Liver (tissue), 9 donors: Measurements from ENCODE around the gene ACTN1. TPM values are rescaled to one million over a fixed set of nuclear protein-coding genes. Genes with fewer than 3 reads are reported as not detected.
A peak's percentile ranks its signal among the peaks of the same experiment; 100 is the strongest.

Experiments used
- DNase-seq: peaks from one replicate; pipeline ENCODE4 v3.0.0-alpha.2; 2017; ENCODE audit warnings: low spot score
- H3K27ac ChIP-seq, 2 donors: one replicate each; pipeline ENCODE4 v1.7.0; 2013; ENCODE audit warnings: inconsistent platforms in 2 of 2, low read length in 2 of 2, control low read depth in 1 of 2, low read depth in 1 of 2, mild to moderate bottlenecking in 1 of 2
- H3K27me3 ChIP-seq, 4 donors: one replicate each; pipeline versions ENCODE4 v1.6.1 to v1.7.0; 2013; ENCODE audit warnings: low read length in 3 of 4, inconsistent platforms in 1 of 4, mild to moderate bottlenecking in 1 of 4, moderate library complexity in 1 of 4; ENCODE audit not compliant: control insufficient read depth in 4 of 4, insufficient read depth in 4 of 4
- H3K36me3 ChIP-seq, 4 donors: one replicate each; pipeline versions ENCODE4 v1.6.1 to v1.7.0; 2013; ENCODE audit warnings: low read length in 3 of 4, mild to moderate bottlenecking in 3 of 4, low read depth in 1 of 4, moderate library complexity in 1 of 4; ENCODE audit not compliant: control insufficient read depth in 4 of 4, insufficient read depth in 3 of 4
- H3K4me1 ChIP-seq, 4 donors: one replicate each; pipeline versions ENCODE4 v1.6.1 to v1.7.0; 2013; ENCODE audit warnings: low read length in 3 of 4, mild to moderate bottlenecking in 3 of 4, moderate library complexity in 1 of 4; ENCODE audit not compliant: control insufficient read depth in 4 of 4, insufficient read depth in 4 of 4
- H3K4me3 ChIP-seq, 3 donors: one replicate each; pipeline versions ENCODE4 v1.6.1 to v1.7.0; 2013; ENCODE audit warnings: low read length in 3 of 3, control low read depth in 1 of 3, low read depth in 1 of 3, mild to moderate bottlenecking in 1 of 3
- H3K9ac ChIP-seq, 2 donors: one replicate each; pipeline ENCODE4 v1.7.0; 2013; ENCODE audit warnings: low read length in 2 of 2, mild to moderate bottlenecking in 2 of 2, moderate library complexity in 2 of 2, control low read depth in 1 of 2, low read depth in 1 of 2
- H3K9me3 ChIP-seq, 4 donors: one replicate each; pipeline versions ENCODE4 v1.6.1 to v1.7.0; 2013; ENCODE audit warnings: low read length in 3 of 4; ENCODE audit not compliant: control insufficient read depth in 4 of 4
- CTCF ChIP-seq: fragments of 150-350 bp; IDR thresholded peaks from 2 replicates; pipeline ENCODE4 v1.5.1; 2017; ENCODE audit warnings: improper control_type of control experiment, low read depth, low read length; ENCODE audit not compliant: missing input control
- EGR1 ChIP-seq, 2 donors: IDR thresholded peaks; 2 replicates each; pipeline ENCODE4 v1.6.1; 2016 to 2018; ENCODE audit warnings: antibody characterized with exemption in 2 of 2, low read depth in 2 of 2
- FOXA1 ChIP-seq: IDR thresholded peaks from 2 replicates; pipeline ENCODE4 v1.6.1; 2016; ENCODE audit warnings: antibody characterized with exemption
- FOXA2 ChIP-seq: IDR thresholded peaks from 2 replicates; pipeline ENCODE4 v1.6.1; 2016; ENCODE audit warnings: antibody characterized with exemption
- GABPA ChIP-seq, 2 donors: IDR thresholded peaks in 1 of 2; conservative IDR thresholded peaks in 1 of 2; 2 replicates each; pipeline ENCODE4 v1.6.1; 2016; ENCODE audit warnings: antibody characterized with exemption in 2 of 2, mild to moderate bottlenecking in 1 of 2, moderate library complexity in 1 of 2
- HNF4A ChIP-seq, 2 donors: conservative IDR thresholded peaks; 2 replicates each; pipeline ENCODE4 v1.6.1; 2016; ENCODE audit warnings: antibody characterized with exemption in 2 of 2, mild to moderate bottlenecking in 2 of 2
- HNF4G ChIP-seq: IDR thresholded peaks from 2 replicates; pipeline ENCODE4 v1.6.1; 2016; ENCODE audit warnings: antibody characterized with exemption
- MAX ChIP-seq: IDR thresholded peaks from 2 replicates; pipeline ENCODE4 v1.6.1; 2016; ENCODE audit warnings: antibody characterized with exemption
- NR2F2 ChIP-seq: IDR thresholded peaks from 2 replicates; pipeline ENCODE4 v1.6.1; 2016; ENCODE audit warnings: antibody characterized with exemption
- RAD21 ChIP-seq, 2 donors: IDR thresholded peaks; 2 replicates each; pipeline ENCODE4 v1.6.1; 2016; ENCODE audit warnings: antibody characterized with exemption in 2 of 2, mild to moderate bottlenecking in 2 of 2
- RXRA ChIP-seq, 2 donors: IDR thresholded peaks; 2 replicates each; pipeline ENCODE4 v1.6.1; 2017 to 2018; ENCODE audit warnings: antibody characterized with exemption in 2 of 2, mild to moderate bottlenecking in 1 of 2
- SP1 ChIP-seq: IDR thresholded peaks from 2 replicates; pipeline ENCODE4 v1.6.1; 2018; ENCODE audit warnings: antibody characterized with exemption, mild to moderate bottlenecking
- TAF1 ChIP-seq: conservative IDR thresholded peaks from 2 replicates; pipeline ENCODE4 v1.6.1; 2016; ENCODE audit warnings: antibody characterized with exemption, mild to moderate bottlenecking
- YY1 ChIP-seq: IDR thresholded peaks from 2 replicates; pipeline ENCODE4 v1.6.1; 2016; ENCODE audit warnings: antibody characterized with exemption, mild to moderate bottlenecking
- ZBTB33 ChIP-seq: IDR thresholded peaks from 2 replicates; pipeline ENCODE4 v1.6.1; 2016; ENCODE audit warnings: antibody characterized with exemption
- polyA plus RNA-seq, 2 donors: library from polyadenylated mRNA; stranded (reverse) in 1 of 2; unstranded in 1 of 2; fragments of 200-250 nt in 1 of 2; fragments of >200 nt in 1 of 2; fragmentation: Nextera tagmentation in 1 of 2; extraction: Ambion mirVana in 1 of 2; gene quantifications; one replicate each; pipeline versions ENCODE4 v1.2.1 to v1.2.3, GENCODE V29; 2013 to 2015
- total RNA-seq, 2 donors: library from RNA; depleted of rRNA; stranded (reverse); fragments of >200 nt; gene quantifications; one replicate each; pipeline ENCODE4 v1.2.3, GENCODE V29; 2014
- TF ChIP-seq, protein P1 (sequence below): IDR thresholded peaks from 2 replicates; pipeline ENCODE4 v1.6.1; 2016; ENCODE audit warnings: antibody characterized with exemption
- TF ChIP-seq, protein P2 (sequence below): IDR thresholded peaks from 2 replicates; pipeline ENCODE4 v1.6.1; 2016; ENCODE audit warnings: antibody characterized with exemption, mild to moderate bottlenecking
- donor health status: healthy.
- donor health status: healthy.
- donor health status: healthy.
- donor health status: healthy.
- donor health status: healthy.

Gene ACTN1
- total and polyA plus RNA-seq, 4 donors: 36.2 to 100 (median 63.1) TPM

- H3K9ac ChIP-seq: no peak overlapping the region
- no peaks in the 10 kb centered on the region for H3K27me3 ChIP-seq
- H3K4me1 ChIP-seq: peaks cover 17 to 52% (median 45%) of the 10 kb centered on the region in 4 donors
Observed at GRCh38 chr14:68965261-68965761, 13.8 kb downstream of the ACTN1 start.

More at GRCh38 chr14:68965261-68965761, 13.8 kb downstream of the ACTN1 start:
- Histone ChIP-seq H3K4me3 (no peak overlapping the region), H3K36me3 (no peaks in the 10 kb centered on the region), H3K9me3 (no peaks in the 10 kb centered on the region), H3K27ac (peak overlapping the region; percentile 5 to 25)
- TF ChIP-seq MAX: no peak
- no peak for TF ChIP-seq SP1
- TF ChIP-seq YY1: no peak
- TF ChIP-seq FOXA1: no peak
- peak in 1 of 2 donors; percentile 25 for TF ChIP-seq HNF4A (conservative IDR thresholded peaks at IDR 0.05)
- TF ChIP-seq FOXA2: no peak
- TF ChIP-seq EGR1 (IDR thresholded peaks at IDR 0.05; ENCODE audit: low read depth in 2 of 2): no peak
- TF ChIP-seq TAF1: no peak
- TF ChIP-seq RAD21 (IDR thresholded peaks at IDR 0.05): no peak
- TF ChIP-seq, protein P1, sequence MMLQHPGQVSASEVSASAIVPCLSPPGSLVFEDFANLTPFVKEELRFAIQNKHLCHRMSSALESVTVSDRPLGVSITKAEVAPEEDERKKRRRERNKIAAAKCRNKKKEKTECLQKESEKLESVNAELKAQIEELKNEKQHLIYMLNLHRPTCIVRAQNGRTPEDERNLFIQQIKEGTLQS: no peak
- TF ChIP-seq RXRA (IDR thresholded peaks at IDR 0.05): peak in 1 of 2 donors; percentile 21
- TF ChIP-seq ZBTB33: no peak
- TF ChIP-seq NR2F2: no peak
- TF ChIP-seq GABPA (IDR thresholded peaks at IDR 0.05 in 1 of 2, conservative IDR thresholded peaks at IDR 0.05 in 1 of 2): no peak
- TF ChIP-seq, protein P2, sequence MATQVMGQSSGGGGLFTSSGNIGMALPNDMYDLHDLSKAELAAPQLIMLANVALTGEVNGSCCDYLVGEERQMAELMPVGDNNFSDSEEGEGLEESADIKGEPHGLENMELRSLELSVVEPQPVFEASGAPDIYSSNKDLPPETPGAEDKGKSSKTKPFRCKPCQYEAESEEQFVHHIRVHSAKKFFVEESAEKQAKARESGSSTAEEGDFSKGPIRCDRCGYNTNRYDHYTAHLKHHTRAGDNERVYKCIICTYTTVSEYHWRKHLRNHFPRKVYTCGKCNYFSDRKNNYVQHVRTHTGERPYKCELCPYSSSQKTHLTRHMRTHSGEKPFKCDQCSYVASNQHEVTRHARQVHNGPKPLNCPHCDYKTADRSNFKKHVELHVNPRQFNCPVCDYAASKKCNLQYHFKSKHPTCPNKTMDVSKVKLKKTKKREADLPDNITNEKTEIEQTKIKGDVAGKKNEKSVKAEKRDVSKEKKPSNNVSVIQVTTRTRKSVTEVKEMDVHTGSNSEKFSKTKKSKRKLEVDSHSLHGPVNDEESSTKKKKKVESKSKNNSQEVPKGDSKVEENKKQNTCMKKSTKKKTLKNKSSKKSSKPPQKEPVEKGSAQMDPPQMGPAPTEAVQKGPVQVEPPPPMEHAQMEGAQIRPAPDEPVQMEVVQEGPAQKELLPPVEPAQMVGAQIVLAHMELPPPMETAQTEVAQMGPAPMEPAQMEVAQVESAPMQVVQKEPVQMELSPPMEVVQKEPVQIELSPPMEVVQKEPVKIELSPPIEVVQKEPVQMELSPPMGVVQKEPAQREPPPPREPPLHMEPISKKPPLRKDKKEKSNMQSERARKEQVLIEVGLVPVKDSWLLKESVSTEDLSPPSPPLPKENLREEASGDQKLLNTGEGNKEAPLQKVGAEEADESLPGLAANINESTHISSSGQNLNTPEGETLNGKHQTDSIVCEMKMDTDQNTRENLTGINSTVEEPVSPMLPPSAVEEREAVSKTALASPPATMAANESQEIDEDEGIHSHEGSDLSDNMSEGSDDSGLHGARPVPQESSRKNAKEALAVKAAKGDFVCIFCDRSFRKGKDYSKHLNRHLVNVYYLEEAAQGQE: no peak
- TF ChIP-seq CTCF: no peak
- no peak for TF ChIP-seq HNF4G
- DNase-seq: no peak
